ENCODE results near the gene DICER1. TPM values are rescaled to one million over a fixed set of nuclear protein-coding genes. Genes with fewer than 3 reads are reported as not detected.

Gene DICER1
- total and polyA plus RNA-seq, 2 experiments from 2014 or later = 21.4 to 59.2 TPM

DNA sequence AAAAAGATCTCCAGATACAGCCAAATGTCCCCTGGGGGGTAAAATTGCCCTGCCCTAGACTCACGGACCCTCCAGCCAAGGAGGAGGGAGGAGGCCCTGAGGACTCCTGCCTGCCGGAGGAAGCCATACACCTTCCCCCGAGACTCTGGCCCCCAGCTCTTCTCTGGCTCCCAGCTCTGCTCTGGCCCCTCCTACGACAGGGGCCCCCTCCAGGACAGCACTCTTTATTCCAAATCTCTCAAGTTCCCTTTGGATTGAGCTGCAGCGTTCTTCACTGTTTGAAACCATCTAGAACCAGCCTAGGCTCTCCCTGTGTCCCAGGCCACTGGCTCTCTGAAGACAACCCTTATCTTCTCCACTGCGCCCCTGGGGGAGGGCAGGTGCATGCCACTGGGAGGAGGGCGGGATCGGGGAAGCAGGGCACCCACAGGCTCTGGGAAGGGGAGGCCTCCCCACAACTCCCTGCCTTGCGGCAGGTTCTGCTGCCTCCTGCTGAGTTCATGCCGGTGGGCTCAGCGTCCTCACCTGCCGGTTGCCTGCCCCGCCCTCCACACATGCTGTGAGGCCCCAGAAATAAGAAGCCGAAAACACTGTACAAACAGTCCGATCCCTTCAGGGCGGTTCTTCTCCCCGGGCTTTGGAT lies 112.7 kb downstream of the DICER1 start (continued):
- TF ChIP-seq, protein P1, sequence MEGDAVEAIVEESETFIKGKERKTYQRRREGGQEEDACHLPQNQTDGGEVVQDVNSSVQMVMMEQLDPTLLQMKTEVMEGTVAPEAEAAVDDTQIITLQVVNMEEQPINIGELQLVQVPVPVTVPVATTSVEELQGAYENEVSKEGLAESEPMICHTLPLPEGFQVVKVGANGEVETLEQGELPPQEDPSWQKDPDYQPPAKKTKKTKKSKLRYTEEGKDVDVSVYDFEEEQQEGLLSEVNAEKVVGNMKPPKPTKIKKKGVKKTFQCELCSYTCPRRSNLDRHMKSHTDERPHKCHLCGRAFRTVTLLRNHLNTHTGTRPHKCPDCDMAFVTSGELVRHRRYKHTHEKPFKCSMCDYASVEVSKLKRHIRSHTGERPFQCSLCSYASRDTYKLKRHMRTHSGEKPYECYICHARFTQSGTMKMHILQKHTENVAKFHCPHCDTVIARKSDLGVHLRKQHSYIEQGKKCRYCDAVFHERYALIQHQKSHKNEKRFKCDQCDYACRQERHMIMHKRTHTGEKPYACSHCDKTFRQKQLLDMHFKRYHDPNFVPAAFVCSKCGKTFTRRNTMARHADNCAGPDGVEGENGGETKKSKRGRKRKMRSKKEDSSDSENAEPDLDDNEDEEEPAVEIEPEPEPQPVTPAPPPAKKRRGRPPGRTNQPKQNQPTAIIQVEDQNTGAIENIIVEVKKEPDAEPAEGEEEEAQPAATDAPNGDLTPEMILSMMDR (conservative IDR thresholded peaks at IDR 0.05; ENCODE audit: low read depth in 2 of 2) = peak in 1 of 2 experiments; percentile 26; a peak in 3 of 4 replicates

DNA sequence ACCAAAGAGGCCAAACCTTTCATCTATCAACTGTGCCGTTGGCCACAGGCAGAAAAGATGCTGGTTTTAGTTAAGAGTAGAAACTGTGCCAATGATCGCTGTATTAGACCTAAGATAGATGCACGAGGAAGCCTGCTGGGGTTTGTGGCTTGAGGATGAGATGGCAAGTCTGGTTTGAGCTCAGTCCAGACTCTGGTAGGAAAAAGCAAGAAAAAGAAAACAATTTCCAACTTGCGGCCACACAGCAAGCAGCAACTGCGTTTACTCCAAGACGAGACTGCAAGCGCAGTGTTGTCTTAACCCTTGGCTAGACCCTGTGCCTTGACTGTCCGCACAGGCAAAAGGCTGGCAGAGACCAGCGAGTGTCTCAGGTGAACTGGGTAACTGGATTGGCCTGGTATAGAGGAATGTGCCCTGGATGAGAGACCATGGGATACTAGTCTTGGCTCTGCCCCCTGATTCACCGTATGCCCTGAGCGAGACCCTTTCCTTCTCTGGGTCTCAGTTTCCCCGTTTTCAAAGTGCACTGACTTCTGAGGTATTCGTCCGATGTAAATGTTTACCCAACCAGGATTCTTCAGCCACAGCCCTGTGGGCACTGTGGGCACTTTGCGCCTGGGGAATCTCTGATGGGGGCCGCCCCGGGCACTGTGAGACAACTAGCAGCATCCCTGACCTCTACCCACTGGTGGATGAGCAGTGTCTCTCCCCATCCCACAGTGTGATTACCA lies 113.4 kb downstream of the DICER1 start:
- no peaks in the 10 kb centered on the region; the same call in 2 of the 3 replicates for H3K36me3 Mint-ChIP-seq (ENCODE audit: low read depth)
- no peak for TF ChIP-seq EZH2phosphoT487 (IDR thresholded peaks at IDR 0.05; ENCODE audit: unreplicated experiment)
- TF ChIP-seq, protein P2, sequence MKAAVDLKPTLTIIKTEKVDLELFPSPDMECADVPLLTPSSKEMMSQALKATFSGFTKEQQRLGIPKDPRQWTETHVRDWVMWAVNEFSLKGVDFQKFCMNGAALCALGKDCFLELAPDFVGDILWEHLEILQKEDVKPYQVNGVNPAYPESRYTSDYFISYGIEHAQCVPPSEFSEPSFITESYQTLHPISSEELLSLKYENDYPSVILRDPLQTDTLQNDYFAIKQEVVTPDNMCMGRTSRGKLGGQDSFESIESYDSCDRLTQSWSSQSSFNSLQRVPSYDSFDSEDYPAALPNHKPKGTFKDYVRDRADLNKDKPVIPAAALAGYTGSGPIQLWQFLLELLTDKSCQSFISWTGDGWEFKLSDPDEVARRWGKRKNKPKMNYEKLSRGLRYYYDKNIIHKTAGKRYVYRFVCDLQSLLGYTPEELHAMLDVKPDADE (IDR thresholded peaks at IDR 0.05) = no peak
- TF ChIP-seq EZH2 (IDR thresholded peaks at IDR 0.05; ENCODE audit: low read depth, unreplicated experiment) = no peak
- TF ChIP-seq, protein P1 (conservative IDR thresholded peaks at IDR 0.05; ENCODE audit: low read depth in 2 of 2) = no peak
- no peak for TF ChIP-seq STAT1 (IDR thresholded peaks at IDR 0.05; ENCODE audit: unreplicated experiment)
- TF ChIP-seq, protein P3, sequence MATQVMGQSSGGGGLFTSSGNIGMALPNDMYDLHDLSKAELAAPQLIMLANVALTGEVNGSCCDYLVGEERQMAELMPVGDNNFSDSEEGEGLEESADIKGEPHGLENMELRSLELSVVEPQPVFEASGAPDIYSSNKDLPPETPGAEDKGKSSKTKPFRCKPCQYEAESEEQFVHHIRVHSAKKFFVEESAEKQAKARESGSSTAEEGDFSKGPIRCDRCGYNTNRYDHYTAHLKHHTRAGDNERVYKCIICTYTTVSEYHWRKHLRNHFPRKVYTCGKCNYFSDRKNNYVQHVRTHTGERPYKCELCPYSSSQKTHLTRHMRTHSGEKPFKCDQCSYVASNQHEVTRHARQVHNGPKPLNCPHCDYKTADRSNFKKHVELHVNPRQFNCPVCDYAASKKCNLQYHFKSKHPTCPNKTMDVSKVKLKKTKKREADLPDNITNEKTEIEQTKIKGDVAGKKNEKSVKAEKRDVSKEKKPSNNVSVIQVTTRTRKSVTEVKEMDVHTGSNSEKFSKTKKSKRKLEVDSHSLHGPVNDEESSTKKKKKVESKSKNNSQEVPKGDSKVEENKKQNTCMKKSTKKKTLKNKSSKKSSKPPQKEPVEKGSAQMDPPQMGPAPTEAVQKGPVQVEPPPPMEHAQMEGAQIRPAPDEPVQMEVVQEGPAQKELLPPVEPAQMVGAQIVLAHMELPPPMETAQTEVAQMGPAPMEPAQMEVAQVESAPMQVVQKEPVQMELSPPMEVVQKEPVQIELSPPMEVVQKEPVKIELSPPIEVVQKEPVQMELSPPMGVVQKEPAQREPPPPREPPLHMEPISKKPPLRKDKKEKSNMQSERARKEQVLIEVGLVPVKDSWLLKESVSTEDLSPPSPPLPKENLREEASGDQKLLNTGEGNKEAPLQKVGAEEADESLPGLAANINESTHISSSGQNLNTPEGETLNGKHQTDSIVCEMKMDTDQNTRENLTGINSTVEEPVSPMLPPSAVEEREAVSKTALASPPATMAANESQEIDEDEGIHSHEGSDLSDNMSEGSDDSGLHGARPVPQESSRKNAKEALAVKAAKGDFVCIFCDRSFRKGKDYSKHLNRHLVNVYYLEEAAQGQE (IDR thresholded peaks at IDR 0.05; ENCODE audit: unreplicated experiment) = no peak
- no peak for TF ChIP-seq ZNF114 (CRISPR knock-in tag; IDR thresholded peaks at IDR 0.05)

More for the DNA sequence above, 113.4 kb downstream of the DICER1 start:
- no peaks in the 10 kb centered on the region for H3K36me3 ChIP-seq (ENCODE audit: insufficient read depth)
- peaks cover 13% of the 10 kb centered on the region for H3K27me3 Mint-ChIP-seq (ENCODE audit: insufficient read depth, low read depth, poor library complexity)
- no peak overlapping the region for H3K4me2 ChIP-seq
- no peak for DNase-seq (ENCODE audit: low spot score)
- H3K27me3 ChIP-seq (ENCODE audit: insufficient read depth) = no peaks in the 10 kb centered on the region
- H3F3A ChIP-seq (replicated peaks; ENCODE audit: low read depth) = no peaks in the 10 kb centered on the region
- no peaks in the 10 kb centered on the region; the same call in 2 of the 3 replicates for H3K9me3 Mint-ChIP-seq
- peaks cover 10% of the 10 kb centered on the region for H3K4me1 Mint-ChIP-seq
- no peak overlapping the region for H2AFZ ChIP-seq
- no peaks in the 10 kb centered on the region for H3K79me2 ChIP-seq (replicated peaks; ENCODE audit: insufficient read depth)
- no peaks in the 10 kb centered on the region for H3K4me1 ChIP-seq (ENCODE audit: insufficient read depth)
- H3K27ac ChIP-seq (ENCODE audit: low read depth) = no peak overlapping the region
- H3K4me3 ChIP-seq = no peak overlapping the region
- no peak for ATAC-seq
- H3K27ac Mint-ChIP-seq = no peak overlapping the region
- H4K20me1 ChIP-seq (replicated peaks; ENCODE audit: insufficient read depth) = no peaks in the 10 kb centered on the region
- no peaks in the 10 kb centered on the region for H3K9me2 ChIP-seq (ENCODE audit: insufficient read depth)
- no peak overlapping the region for H3K4me3 Mint-ChIP-seq
